ENCODE data around the gene SLC24A4. TPM values are rescaled to one million over a fixed set of nuclear protein-coding genes. Genes with fewer than 3 reads are reported as not detected.

SLC24A4 gene
- total and polyA plus RNA-seq, 2 of the 4 experiments (the other 2 are of a cell fraction): not detected

DNA sequence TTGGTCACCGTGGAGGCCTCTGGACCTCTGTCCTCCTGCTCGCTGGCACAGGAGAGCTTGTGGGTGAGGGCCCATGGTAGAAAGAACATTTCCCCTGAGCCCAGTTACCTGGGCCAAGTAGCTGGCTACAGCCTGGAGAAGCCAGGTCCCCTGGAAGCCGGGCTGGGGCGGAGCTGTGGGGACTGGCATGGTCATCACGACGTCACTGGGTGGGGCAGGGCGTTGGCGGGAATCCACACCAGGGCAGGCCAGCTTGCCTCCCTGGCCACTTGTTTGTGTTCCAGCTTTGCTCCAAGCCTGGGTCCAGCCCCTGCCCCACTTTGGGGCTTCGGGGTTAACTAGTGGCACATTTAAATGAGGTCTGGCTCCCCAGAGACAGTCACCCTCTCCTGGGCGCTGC is 35.0 kb upstream of the SLC24A4 start:
- H3K9ac ChIP-seq (ENCODE audit: low read depth, low read length): no peak overlapping the region
- in situ Hi-C loops (cut with MboI; ENCODE audit: low sequenced_read_pairs) (no loop called here), dilution Hi-C loops (cut with HindIII; ENCODE audit: low sequenced_read_pairs, unreplicated experiment) (no loop called here), intact Hi-C loops (cut with micrococcal nuclease) (no loop called here)
- no peak overlapping the region for H4K8ac ChIP-seq (ENCODE audit: low read depth in 2 of 2, low read length in 2 of 2)
- H3K27me3 ChIP-seq (ENCODE audit: control insufficient read depth, insufficient read depth, low read length): peaks cover 7% of the 10 kb centered on the region
- H3K18ac ChIP-seq (ENCODE audit: low read depth, low read length): no peak overlapping the region
- ATAC-seq (ENCODE audit: low read depth) (no peak), DNase-seq (no peak)
- POLR2A ChIA-PET (ENCODE audit: unreplicated experiment): no interaction called here
- no peak overlapping the region for H2AK5ac ChIP-seq (ENCODE audit: low read depth, low read length)
- H3K36me3 ChIP-seq (ENCODE audit: control insufficient read depth, insufficient read depth, low read length): no peaks in the 10 kb centered on the region
- no peak overlapping the region for H4K5ac ChIP-seq (ENCODE audit: low read depth, low read length)
- H3K56ac ChIP-seq (ENCODE audit: extremely low read depth, insufficient read depth, low read length): no peak overlapping the region
- no peak overlapping the region for H3K23ac ChIP-seq (ENCODE audit: low read depth, low read length)
- no peaks in the 10 kb centered on the region for H3K9me3 ChIP-seq (ENCODE audit: control insufficient read depth, insufficient read depth, low read length)
- no peaks in the 10 kb centered on the region for H3K79me1 ChIP-seq (ENCODE audit: low read depth in 1 of 2, low read length in 2 of 2)
- WGBS, 2 experiments (ENCODE audit: extremely low coverage in 2 of 2, insufficient read length in 1 of 2): 82% methylated on average over 5 of the region's 10 CpGs; no CpG with 5 or more reads in 1 of the 2 experiments
- H2AFZ ChIP-seq (replicated peaks; ENCODE audit: low read length, poor library complexity): no peak overlapping the region
- H3K4me3 ChIP-seq (ENCODE audit: insufficient read depth, low read depth, low read length): no peak overlapping the region
- no peak overlapping the region for H3K14ac ChIP-seq (replicated peaks; ENCODE audit: low read depth, low read length)
- H3K9me1 ChIP-seq (ENCODE audit: insufficient read depth, low read length): no peaks in the 10 kb centered on the region
- no peak overlapping the region for H3K4ac ChIP-seq (ENCODE audit: low read depth, low read length)
- BruUV-seq (replicated peaks): no TSS peak
- H2BK20ac ChIP-seq (ENCODE audit: low read depth, low read length): no peak overlapping the region
- no peak overlapping the region for H2BK120ac ChIP-seq (ENCODE audit: low read depth, low read length)
- TF ChIP-seq CEBPB (IDR thresholded peaks at IDR 0.05; ENCODE audit: low read depth, low read length) (no peak), RAD21 (IDR thresholded peaks at IDR 0.05; ENCODE audit: low read length) (no peak), NFE2L2 (IDR thresholded peaks at IDR 0.05; ENCODE audit: low read depth, low read length) (no peak), FOS (IDR thresholded peaks at IDR 0.05; ENCODE audit: low read depth, low read length) (no peak), RFX5 (IDR thresholded peaks at IDR 0.05; ENCODE audit: low read depth, low read length) (no peak)
- TF ChIP-seq, protein P1, sequence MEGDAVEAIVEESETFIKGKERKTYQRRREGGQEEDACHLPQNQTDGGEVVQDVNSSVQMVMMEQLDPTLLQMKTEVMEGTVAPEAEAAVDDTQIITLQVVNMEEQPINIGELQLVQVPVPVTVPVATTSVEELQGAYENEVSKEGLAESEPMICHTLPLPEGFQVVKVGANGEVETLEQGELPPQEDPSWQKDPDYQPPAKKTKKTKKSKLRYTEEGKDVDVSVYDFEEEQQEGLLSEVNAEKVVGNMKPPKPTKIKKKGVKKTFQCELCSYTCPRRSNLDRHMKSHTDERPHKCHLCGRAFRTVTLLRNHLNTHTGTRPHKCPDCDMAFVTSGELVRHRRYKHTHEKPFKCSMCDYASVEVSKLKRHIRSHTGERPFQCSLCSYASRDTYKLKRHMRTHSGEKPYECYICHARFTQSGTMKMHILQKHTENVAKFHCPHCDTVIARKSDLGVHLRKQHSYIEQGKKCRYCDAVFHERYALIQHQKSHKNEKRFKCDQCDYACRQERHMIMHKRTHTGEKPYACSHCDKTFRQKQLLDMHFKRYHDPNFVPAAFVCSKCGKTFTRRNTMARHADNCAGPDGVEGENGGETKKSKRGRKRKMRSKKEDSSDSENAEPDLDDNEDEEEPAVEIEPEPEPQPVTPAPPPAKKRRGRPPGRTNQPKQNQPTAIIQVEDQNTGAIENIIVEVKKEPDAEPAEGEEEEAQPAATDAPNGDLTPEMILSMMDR (conservative IDR thresholded peaks at IDR 0.05; ENCODE audit: low read depth, low read length): no peak
- no peaks in the 10 kb centered on the region for H4K20me1 ChIP-seq (ENCODE audit: insufficient read depth, low read length)
- H3K4me2 ChIP-seq (ENCODE audit: low read depth, low read length): no peak overlapping the region
- H3K27ac ChIP-seq (ENCODE audit: insufficient read depth, low read length): no peak overlapping the region
- H4K91ac ChIP-seq (ENCODE audit: insufficient read depth, low read depth, low read length): no peak overlapping the region
- H2AK9ac ChIP-seq (replicated peaks; ENCODE audit: low read depth, low read length, poor library complexity): no peak overlapping the region
- CTCF ChIA-PET: no interaction called here
- H2BK15ac ChIP-seq (ENCODE audit: low read depth, low read length): no peak overlapping the region
- H2BK5ac ChIP-seq (ENCODE audit: low read depth, low read length, poor library complexity, severe bottlenecking): no peak overlapping the region
- no peaks in the 10 kb centered on the region for H3K4me1 ChIP-seq (ENCODE audit: control insufficient read depth, insufficient read depth, low read length)

All from IMR-90 (cell line).